HG02798 (cell line): ENCODE measurements around the gene IFT27.
A peak's percentile ranks its signal among the peaks of the same experiment; 100 is the strongest.
"Not testable (repeated sequence)": the region's sequence is repeated elsewhere in the genome, so short reads cannot be mapped to it uniquely, and the experiment has no call there.

Source experiments
- ATAC-seq: cut with Tn5 transposase; IDR thresholded peaks from one replicate; pipeline ENCODE4 v1.9.1; 2021; ENCODE audit warnings: mild to moderate bottlenecking; ENCODE audit not compliant: unreplicated experiment, poor library complexity

IFT27 gene

DNA sequence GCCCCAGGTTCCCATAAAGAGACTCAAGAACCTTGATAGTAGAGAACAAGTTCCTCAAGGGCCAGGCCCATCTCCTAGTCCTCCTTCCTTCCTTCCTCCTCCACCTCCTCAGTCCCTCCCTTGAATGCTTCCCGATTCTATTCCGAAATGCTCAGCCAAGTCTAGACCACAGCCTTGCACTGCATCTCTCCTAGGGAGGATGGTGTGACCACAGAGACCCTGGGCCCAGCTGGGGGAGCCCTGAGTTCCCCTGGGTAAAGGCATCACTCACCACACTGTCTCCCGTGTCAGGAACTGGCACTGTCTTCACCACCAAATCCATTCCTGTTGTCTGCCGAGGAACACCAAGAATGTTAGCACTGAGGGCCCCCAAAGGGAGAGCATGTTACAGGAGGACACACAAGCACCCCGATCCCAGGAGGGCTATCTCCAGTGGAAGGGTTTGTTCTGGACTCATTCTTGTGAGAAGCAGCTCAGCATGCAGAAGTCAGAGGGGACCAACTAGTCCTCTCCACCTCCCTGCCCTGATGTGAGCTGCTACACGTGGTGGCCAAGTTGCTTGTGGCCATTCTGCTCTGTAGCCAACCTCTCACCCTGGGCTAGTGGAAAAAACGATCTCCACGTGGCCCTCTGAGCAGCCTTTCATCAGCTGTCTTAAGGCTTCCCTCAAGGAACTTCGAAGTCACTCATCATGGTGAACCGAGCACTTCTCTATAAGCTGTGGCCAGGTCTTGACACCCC lies 8.7 kb downstream of the IFT27 start:
- ATAC-seq = no peak

DNA sequence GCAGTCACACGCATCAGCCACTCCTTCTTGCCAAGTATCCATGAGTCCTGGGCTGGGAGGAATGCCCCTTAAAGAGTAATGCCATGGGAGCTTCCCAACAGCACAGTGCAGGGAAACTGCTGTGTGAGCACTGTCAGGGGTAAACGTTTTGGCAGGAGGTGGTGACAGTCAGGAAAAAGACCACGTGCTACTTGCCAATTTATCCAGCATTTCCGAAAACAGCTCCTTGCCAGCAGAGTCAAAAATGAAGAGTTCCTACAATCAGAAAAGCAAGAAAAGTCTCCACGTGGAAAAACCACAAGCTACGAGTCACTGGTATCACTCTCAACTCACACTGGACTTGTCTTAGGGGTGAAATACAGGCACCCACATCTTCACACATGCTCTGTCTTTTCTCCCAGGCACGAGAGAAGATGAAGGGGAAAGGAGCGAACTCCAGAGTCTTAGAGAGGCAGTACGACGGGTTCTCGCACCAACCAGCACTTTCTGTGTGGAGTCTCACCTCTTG lies 9.9 kb downstream of the IFT27 start:
- ATAC-seq = no peak

DNA sequence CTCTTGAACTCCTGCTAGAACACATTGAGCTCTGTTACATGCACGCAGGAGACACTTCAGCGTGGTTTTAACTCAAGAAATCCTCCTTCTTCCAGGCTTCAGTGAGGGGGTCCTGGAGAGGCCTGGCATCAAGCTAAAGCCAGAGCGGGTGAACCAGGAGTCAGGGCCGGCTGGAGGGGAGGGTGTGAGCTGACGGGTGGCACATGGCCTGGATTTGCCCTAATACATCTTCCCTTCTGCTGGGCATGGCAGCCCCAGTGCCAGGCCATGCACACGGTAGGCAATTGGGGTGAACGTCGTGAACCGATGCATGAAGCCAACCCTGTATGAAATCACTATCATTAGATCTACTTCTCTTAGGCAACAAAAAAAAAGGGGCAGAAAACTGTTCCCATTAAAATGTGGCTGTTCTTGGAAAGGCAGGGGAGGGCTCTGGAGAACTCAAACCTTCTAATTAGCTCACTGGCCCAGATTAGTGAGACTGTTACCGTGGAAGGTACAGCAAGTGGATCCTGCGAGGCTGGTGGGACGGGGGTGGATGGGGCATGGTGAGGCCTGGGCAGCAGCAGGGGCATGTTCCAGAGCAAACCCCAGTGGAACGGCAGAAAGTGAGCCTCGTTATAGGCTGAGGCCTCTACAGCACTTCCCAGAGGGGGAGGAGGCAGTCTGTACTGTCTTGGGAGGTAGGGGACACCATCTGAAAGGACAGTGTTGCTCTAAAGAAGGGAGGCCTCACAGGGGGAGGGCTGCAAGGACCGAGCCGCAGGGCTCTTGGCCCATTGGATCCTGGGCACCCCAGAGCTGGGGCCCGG lies 10.6 kb downstream of the IFT27 start:
- ATAC-seq = no peak

DNA sequence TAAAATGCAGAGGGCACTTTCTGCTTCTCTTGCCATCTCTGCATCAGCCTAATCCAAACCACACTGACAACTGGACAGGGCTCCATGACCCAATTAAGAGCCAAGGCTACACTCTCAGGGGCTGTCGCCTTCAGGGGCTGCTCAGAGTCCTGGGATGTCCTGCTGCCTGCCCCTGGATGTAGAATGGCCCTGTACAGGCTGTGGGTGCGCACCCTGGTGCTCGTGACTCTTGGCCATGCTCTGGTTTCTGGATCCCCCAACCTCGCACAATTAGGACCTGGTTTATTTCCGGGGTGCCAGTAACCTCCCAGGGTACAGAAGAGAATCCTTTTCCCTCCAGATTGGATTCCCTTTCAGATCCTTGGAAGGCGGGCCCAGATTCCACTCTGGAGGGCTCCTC lies 11.3 kb downstream of the IFT27 start:
- ATAC-seq = no peak

DNA sequence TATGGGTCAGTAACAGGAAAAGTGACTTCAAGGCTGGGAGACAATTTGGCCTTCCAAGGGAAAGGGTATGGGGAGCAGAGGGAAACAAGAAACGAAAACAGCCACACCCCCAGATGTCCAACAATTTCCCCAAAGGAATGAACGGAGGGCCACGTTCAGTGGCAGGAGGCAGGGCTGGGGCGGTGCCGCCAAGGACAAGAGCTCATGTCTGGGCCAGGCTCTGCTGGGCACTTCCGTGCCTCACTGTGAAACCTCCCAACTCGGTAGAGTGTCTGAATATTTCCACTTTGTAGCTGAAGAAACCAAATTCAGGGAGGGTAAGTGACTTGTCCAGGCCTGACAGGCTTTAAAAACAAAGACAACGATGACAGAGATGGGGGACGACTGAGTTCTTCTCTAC lies 11.9 kb downstream of the IFT27 start:
- no peak for ATAC-seq

DNA sequence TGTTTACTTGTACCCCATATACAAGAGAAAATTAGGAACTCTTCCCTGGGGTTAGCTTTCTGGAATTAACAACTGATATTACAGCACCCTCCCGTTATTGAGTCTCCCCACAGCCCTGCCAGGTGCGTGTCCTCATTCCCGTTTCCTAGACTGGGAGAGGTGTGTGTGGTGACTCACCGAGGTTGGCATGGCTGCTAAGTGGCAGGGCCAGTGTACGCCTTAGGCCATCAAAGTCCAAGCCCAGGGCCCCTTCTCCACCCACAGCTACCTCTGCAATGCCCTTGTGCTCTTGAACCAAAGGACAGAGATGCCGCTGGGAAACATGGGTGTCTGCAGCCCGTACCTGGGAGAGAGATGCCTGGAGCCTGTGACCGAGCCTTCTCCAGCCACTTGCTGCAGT lies 12.3 kb downstream of the IFT27 start:
- no peak for ATAC-seq

DNA sequence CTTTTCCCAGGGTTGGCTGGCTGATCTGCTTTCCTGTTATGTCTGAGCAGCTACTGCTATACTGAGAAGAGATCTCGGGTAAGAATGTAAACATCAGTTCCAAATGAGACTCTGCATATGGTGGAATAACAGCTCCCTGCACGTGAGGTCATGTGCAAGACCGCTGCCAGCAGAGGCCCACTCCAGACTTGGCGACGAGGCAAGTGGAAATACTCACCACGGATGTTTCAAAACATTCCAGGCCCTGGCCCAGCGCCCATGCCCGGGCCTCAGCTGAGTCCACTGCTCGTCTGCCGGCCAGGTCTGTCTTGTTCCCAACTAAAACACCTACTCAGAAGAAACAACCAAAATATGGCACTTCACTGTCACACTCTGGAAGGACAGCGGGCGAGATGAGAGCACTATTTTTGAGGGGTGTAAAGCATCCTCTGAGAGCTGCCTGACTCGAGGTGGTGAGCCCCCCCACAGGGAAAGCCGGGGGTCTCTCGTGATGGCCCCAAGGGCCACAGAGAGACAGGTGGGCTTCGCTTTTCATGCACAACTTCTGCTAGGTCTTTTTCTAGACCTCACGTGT lies 13.1 kb downstream of the IFT27 start:
- no peak for ATAC-seq

DNA sequence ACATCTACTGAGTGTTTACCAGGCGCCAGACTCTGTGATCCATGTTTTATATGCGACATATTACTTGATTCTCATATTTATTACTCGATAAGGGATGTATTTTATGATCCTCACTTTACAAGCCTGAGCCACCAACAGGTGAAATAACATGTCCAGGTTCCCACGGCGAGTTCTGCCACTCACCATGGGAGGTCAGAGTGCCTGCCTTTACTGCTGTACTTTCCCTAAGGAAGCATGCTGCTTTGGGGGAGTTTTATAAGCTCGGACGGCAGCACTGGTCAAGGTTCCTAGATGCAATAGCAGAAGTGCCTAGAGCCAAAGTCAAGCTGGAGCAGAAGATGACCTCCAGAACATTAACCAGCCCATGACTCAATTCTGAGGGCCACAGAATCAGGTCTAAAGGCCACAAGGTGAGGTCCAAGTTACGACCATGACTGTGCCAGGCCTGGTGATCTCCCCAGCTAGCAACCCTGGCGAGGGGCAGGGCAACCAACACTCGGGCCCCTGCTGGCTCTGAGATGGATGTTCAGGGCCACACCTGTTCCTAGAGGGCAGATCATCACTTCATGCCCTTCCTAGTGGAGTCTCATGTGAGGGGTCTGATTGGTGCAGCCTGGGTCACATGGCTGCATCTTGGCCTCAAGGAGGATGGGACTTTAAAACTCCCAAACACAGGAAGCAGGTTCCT lies 14.2 kb downstream of the IFT27 start:
- no peak for ATAC-seq

DNA sequence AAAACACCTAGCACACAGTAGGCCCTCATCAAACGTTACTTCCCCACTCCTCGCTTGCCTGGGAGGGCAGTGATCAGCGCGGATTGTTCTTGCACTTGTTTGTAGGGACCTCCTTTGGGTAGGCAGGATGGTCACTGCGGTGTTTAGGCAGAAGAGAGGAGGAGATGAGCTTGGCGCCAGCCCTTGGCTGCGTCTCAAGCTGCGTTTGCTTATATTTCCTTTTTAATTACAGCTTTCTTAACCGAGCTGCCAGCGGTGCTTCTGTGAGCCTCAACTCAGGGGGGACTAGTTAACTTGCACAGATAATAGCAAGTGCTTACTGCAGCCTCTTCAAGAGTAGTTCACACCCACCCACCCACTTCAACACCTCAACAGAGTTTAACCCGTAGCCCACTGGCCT lies 15.1 kb downstream of the IFT27 start:
- ATAC-seq = no peak

DNA sequence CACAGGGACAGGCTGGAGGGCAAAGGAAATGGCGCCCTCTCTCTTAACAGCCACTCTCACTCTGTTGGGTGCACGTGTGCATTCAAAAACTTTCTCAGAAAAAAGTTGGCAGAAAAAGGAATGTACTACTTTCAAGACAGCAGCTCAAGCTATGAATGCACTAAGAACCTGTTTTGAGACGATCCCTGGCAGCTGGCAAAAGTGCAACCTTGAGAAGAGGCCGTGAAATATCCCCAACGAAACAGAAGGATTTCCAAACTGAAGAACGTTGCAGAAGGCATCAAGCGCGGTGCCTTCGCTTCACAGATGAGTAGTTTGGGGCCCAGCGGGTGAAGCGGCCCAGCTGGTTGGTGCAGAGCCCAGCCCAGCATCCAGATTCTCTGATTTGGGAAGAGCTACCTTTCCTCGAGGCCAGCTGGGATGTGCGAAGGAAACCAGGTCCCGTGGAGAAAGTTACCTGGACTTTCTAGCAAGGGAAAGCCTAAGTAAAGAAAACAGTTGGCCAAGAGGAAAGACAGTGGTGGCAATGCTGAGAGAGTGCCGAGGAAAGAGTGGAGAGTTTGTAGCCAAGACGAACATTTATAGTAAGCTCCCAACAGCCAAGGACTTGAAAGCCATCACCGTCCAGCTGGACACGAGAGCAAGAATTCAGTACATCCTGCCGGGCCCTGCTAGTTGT lies 16.3 kb downstream of the IFT27 start:
- no peak for ATAC-seq

DNA sequence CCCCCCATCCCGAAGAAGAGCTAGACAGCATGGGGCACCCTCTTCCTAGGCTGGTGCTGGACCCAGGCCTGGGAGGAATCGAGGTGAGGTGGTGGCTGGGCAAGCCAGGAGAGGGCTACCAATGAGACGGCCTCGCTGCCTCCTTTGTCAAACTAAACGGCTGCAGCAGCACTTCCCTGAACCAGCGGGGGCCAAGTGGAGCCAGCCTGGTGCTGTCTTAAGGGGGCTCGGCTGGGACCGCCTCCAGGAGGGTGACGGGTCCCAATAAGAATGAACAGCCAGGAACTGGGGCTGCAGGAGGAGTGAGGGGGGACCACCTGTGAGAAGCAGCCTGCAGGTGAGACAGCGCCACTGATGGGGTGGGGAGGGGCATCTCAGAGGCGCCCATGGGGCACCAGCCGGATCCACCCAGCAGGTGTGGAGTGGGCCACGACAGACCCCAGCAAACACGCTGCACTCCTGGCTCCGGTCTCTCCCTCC lies 17.1 kb downstream of the IFT27 start:
- ATAC-seq = no peak

DNA sequence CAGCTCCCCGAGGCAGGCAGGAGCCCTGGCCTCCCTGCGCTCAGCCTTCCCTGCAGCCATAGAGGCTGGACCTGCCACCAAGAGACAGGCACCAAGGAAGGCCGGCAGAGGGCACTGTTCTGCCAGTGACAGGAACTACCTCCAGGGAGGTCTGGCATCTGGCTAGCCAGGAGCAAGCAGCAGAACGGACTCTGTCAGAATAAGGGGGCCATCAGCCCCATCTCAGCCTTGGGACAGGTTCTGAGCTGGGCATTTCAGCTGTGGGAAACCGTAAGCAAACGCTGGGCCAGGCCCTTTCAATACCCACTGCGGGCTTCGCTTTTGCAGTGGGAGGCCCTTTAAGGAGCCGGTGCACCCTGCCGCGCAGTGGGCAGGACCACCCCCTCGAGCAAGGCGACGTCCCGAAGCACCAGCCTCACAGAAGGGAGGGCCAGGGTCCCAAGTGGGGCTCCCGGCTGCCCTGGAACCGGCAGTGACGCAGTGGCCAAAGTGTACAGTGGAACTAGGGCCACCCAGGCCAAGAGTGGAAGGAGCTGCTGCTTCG lies 18.2 kb downstream of the IFT27 start:
- ATAC-seq = peak; percentile 35

DNA sequence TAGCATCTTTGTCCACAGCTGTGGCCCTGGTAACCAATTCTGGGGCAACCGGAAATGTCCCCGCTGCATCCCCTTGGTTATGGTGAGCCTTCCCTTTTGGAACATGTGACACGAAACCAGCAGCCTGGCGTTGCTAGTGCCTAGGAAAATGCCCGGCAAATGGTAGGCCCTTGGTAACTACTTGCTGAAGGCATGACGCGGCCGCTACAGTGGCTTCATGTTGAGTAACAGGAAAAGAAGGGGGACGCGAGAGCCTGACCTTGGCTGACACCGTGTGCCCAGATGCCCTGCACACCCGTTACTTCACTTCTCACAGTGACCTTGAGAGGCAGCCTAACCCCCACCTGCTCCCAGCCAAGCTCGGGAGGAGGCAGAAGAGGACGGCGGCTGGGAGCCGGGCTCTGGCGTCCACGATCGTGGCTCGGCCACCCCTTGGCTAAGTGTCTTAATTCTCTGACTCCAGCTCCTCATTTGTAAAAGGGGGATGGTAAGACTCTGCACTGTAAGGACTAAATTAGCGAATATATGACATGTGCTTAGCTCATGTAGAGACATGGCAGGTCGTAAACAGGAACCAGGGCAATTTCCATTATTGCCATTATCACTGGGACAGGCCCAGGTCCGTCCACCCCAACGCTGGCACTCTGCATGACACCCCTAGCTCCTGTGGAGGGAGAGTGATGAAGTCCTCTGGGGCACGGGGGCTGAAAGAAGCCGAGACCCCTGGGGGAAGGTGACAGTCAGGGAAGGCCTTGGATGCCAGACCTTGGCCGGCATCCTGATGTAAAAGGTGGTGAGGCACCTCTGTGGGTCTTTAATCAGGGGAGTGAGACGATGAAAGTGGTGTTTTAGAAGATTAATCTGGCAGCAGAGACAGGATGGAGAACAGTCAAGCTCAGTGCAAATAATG lies 18.9 kb downstream of the IFT27 start:
- no peak for ATAC-seq

DNA sequence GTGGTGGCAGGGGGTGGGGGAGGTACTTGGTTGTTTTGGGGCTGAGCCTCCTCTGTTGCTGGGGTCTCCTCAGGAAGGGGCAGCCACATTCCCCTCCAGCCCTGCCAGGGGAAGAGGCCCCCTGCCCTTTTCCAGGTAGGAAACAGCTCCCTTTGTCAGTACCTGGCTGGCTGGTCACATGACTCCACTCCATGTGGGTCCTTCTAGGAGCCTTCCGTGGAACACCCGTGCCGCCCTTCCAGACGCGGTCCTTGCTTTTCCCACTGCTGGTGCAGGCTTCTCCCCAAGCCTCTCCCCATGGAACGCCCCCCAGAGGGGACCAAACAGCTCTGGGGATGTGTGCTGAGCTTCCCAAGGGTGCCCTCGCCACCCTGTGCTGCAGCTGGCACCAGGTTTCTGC lies 19.9 kb downstream of the IFT27 start:
- ATAC-seq = no peak

DNA sequence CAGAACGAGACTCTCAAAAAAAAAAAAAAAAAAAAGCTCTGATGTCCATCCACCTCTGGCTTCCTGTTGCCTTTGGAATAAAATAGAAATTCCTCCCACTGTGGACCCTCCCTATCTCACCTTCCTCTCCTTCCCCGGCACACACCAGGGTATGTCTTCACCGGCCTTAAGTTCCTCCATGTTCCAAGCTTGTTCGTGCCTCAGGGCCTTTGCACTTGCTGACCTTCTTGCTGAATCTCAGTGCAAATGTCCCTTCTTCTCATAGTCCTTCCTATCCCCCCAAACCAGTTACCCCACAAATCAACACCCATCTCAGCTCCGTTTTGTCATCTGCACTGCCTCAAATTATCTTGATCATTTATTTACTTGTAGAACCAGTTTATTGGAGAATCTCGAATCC lies 20.6 kb downstream of the IFT27 start:
- ATAC-seq = no peak

DNA sequence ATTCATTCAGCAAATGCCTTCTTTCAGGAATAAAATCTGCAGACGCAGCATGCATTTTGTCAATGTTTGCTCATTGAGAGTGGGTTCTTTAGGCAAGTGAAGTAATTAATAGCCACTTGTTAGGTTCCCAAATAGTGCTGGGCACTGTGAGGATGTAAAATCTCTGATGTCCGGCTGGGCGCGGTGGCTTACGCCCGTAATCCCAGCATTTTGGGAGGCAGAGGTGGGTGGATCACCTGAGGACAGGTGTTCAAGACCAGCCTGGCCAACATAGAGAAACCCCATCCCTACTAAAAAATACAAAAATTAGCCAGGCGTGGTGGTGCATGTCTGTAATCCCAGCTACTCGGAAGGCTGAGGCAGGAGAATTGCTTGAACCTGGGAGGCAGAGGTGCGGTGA lies 21.0 kb downstream of the IFT27 start:
- not testable (repeated sequence) for ATAC-seq

DNA sequence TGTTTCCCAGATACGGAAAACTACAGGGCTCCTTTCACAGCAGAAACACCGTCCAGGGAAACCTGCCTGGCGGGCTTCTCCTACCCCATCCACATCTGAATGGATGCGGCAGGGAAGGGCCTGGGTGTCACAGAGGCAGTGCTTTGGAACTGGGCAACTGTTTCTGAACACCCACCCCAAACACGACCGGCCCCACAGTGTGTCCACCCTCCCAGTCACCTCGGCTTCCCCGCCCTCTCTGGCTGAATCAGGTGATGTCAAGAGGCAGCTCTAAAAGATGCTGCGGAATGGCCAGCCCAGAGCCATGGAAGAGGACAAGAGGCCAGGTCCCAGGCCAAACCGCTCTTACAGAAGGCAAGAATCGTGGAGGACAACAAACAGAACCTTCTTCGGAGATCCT lies 22.0 kb downstream of the IFT27 start:
- no peak for ATAC-seq

DNA sequence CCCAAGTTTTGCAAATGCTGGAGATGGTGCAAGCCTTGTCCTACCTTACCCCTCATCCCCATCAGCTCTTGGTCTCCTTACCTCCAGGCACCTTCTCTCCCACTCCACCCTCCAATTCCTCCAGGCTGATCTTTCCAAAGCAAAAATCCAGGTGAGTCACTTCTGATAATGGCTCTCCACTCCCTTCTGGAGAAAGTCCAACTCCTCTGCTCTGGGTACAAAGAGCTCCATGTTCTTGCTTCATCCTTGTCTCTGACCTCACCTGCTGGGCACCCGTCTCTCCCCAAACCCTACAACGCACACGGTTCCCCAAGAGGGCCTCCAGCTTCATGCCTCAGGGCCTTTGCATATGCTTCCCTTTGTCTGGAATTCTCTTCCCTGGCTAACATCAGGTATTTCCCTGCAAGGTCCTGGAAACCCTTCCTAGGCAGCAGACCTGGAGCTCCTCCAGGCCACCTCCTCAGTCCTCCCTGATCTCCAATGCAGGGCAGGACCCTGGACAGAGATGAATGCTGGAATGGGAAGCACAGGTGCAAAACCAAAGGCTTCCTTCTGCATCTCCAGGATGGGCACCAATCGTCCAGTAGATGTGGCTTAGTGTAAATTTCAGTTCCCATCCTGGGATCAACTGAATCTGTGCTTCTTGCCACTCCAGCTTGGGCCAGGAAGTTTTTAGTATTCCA lies 22.7 kb downstream of the IFT27 start:
- no peak for ATAC-seq
